Measurements from ENCODE around the gene ERMN.

ERMN gene

GRCh38 chr2:157319795-157320194 is 5.8 kb downstream of the ERMN start:
- H3K27ac ChIP-seq (ENCODE audit: poor library complexity, severe bottlenecking), result no peak overlapping the region
- H3K4me3 ChIP-seq (ENCODE audit: severe bottlenecking), result no peak overlapping the region
- H3K9me3 ChIP-seq (ENCODE audit: severe bottlenecking), result no peaks in the 10 kb centered on the region
- DNase-seq (ENCODE audit: low spot score), result no peak
- TF ChIP-seq CTCF (IDR thresholded peaks at IDR 0.05; ENCODE audit: poor library complexity, severe bottlenecking), result no peak
- H3K27me3 ChIP-seq (ENCODE audit: insufficient read depth, poor library complexity, severe bottlenecking), result no peaks in the 10 kb centered on the region
- H3K4me1 ChIP-seq (ENCODE audit: insufficient read depth, poor library complexity, severe bottlenecking), result no peaks in the 10 kb centered on the region
- no peaks in the 10 kb centered on the region for H3K36me3 ChIP-seq (ENCODE audit: low read depth)
- ATAC-seq (ENCODE audit: low read depth), result no peak

- H3K27ac ChIP-seq (ENCODE audit: poor library complexity, severe bottlenecking), result no peak overlapping the region
- no peak for DNase-seq (ENCODE audit: low spot score)
- H3K36me3 ChIP-seq (ENCODE audit: low read depth), result no peaks in the 10 kb centered on the region
- ATAC-seq (ENCODE audit: low read depth), result no peak
- H3K4me1 ChIP-seq (ENCODE audit: insufficient read depth, poor library complexity, severe bottlenecking), result no peaks in the 10 kb centered on the region
- H3K4me3 ChIP-seq (ENCODE audit: severe bottlenecking), result no peak overlapping the region
- H3K9me3 ChIP-seq (ENCODE audit: severe bottlenecking), result no peaks in the 10 kb centered on the region
- TF ChIP-seq CTCF (IDR thresholded peaks at IDR 0.05; ENCODE audit: poor library complexity, severe bottlenecking), result no peak
- H3K27me3 ChIP-seq (ENCODE audit: insufficient read depth, poor library complexity, severe bottlenecking), result no peaks in the 10 kb centered on the region
Measured at GRCh38 chr2:157318884-157319283, 6.7 kb downstream of the ERMN start.

- TF ChIP-seq CTCF (IDR thresholded peaks at IDR 0.05; ENCODE audit: poor library complexity, severe bottlenecking), result no peak
- no peak for DNase-seq (ENCODE audit: low spot score)
- Histone ChIP-seq H3K36me3 (ENCODE audit: low read depth) (no peaks in the 10 kb centered on the region), H3K4me1 (ENCODE audit: insufficient read depth, poor library complexity, severe bottlenecking) (no peaks in the 10 kb centered on the region), H3K27ac (ENCODE audit: poor library complexity, severe bottlenecking) (no peak overlapping the region), H3K27me3 (ENCODE audit: insufficient read depth, poor library complexity, severe bottlenecking) (no peaks in the 10 kb centered on the region), H3K9me3 (ENCODE audit: severe bottlenecking) (no peaks in the 10 kb centered on the region), H3K4me3 (ENCODE audit: severe bottlenecking) (no peak overlapping the region)
- ATAC-seq (ENCODE audit: low read depth), result no peak
Measured at GRCh38 chr2:157315901-157316300, 9.7 kb downstream of the ERMN start.

GRCh38 chr2:157312866-157313486 is 12.6 kb downstream of the ERMN start:
- H3K27me3 ChIP-seq (ENCODE audit: insufficient read depth, poor library complexity, severe bottlenecking), result no peaks in the 10 kb centered on the region
- TF ChIP-seq CTCF (IDR thresholded peaks at IDR 0.05; ENCODE audit: poor library complexity, severe bottlenecking), result no peak
- no peak overlapping the region for H3K27ac ChIP-seq (ENCODE audit: poor library complexity, severe bottlenecking)
- no peaks in the 10 kb centered on the region for H3K4me1 ChIP-seq (ENCODE audit: insufficient read depth, poor library complexity, severe bottlenecking)
- no peaks in the 10 kb centered on the region for H3K9me3 ChIP-seq (ENCODE audit: severe bottlenecking)
- DNase-seq (ENCODE audit: low spot score), result no peak
- no peak overlapping the region for H3K4me3 ChIP-seq (ENCODE audit: severe bottlenecking)
- no peak for ATAC-seq (ENCODE audit: low read depth)
- no peaks in the 10 kb centered on the region for H3K36me3 ChIP-seq (ENCODE audit: low read depth)

- Histone ChIP-seq H3K27me3 (ENCODE audit: insufficient read depth, poor library complexity, severe bottlenecking) (no peaks in the 10 kb centered on the region), H3K27ac (ENCODE audit: poor library complexity, severe bottlenecking) (no peak overlapping the region), H3K4me3 (ENCODE audit: severe bottlenecking) (no peak overlapping the region), H3K9me3 (ENCODE audit: severe bottlenecking) (no peaks in the 10 kb centered on the region), H3K36me3 (ENCODE audit: low read depth) (no peaks in the 10 kb centered on the region), H3K4me1 (ENCODE audit: insufficient read depth, poor library complexity, severe bottlenecking) (no peaks in the 10 kb centered on the region)
- DNase-seq (ENCODE audit: low spot score) (no peak), ATAC-seq (ENCODE audit: low read depth) (no peak)
- TF ChIP-seq CTCF (IDR thresholded peaks at IDR 0.05; ENCODE audit: poor library complexity, severe bottlenecking), result no peak
Measured at GRCh38 chr2:157311706-157312105, 13.9 kb downstream of the ERMN start.
